Esophagus muscularis mucosa (tissue), 4 donors: ENCODE results near the gene DGLUCY.

Experiments used
- EP300 ChIP-seq: sonication (generic); formaldehyde crosslinking; IDR thresholded peaks from one replicate; pipeline ENCODE4 v1.6.1; 2017; ENCODE audit warnings: antibody characterized with exemption
- POLR2A ChIP-seq: fragments of 450-650 bp; IDR thresholded peaks from one replicate; pipeline ENCODE4 v1.6.1; 2017; ENCODE audit warnings: antibody characterized with exemption, moderate library complexity, mild to moderate bottlenecking, low read depth
- TF ChIP-seq, protein P1 (sequence below), 3 experiments: fragments of 200-600 bp in 2 of 3; fragments of 450-650 bp in 1 of 3; sonication (generic) in 2 of 3; IDR thresholded peaks; one replicate each; pipeline ENCODE4 v1.5.1; 2017 to 2019; ENCODE audit warnings: antibody characterized with exemption in 3 of 3, mild to moderate bottlenecking in 2 of 3, moderate library complexity in 1 of 3

DNA sequence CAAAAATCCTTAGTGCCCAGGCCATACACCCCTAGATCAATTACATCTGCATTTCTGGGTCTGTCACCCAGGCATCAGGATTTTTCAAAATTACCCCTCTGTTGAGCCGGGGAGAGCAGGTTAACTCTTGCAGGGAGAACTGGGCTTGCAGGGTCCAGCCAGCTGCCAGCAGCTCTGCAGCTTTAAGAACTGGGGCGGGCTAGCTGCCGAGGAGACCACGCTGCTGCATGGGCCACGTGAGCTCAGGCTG lies at the start of gene DGLUCY:
- TF ChIP-seq, protein P1, sequence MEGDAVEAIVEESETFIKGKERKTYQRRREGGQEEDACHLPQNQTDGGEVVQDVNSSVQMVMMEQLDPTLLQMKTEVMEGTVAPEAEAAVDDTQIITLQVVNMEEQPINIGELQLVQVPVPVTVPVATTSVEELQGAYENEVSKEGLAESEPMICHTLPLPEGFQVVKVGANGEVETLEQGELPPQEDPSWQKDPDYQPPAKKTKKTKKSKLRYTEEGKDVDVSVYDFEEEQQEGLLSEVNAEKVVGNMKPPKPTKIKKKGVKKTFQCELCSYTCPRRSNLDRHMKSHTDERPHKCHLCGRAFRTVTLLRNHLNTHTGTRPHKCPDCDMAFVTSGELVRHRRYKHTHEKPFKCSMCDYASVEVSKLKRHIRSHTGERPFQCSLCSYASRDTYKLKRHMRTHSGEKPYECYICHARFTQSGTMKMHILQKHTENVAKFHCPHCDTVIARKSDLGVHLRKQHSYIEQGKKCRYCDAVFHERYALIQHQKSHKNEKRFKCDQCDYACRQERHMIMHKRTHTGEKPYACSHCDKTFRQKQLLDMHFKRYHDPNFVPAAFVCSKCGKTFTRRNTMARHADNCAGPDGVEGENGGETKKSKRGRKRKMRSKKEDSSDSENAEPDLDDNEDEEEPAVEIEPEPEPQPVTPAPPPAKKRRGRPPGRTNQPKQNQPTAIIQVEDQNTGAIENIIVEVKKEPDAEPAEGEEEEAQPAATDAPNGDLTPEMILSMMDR (IDR thresholded peaks at IDR 0.05): no peak
- TF ChIP-seq POLR2A (no peak), EP300 (no peak)
